Activated naive CD8-positive, alpha-beta T cell treated with anti-CD3 and anti-CD28 coated beads for 36 hours (primary cell): ENCODE data around the gene EXO1. TPM values are rescaled to one million over a fixed set of nuclear protein-coding genes. Genes with fewer than 3 reads are reported as not detected.

Source experiments
- DNase-seq: peaks from one replicate; pipeline ENCODE4 v3.0.0; 2021
- H3K27ac Mint-ChIP-seq: one replicate; pipeline ENCODE4 v1.8.0; 2022; ENCODE audit warnings: mild to moderate bottlenecking, moderate library complexity, mixed read lengths
- H3K27me3 Mint-ChIP-seq: one replicate; pipeline ENCODE4 v1.8.0; 2022; ENCODE audit warnings: mild to moderate bottlenecking, mixed read lengths
- H3K36me3 Mint-ChIP-seq: one replicate; pipeline ENCODE4 v1.8.0; 2021; ENCODE audit warnings: mild to moderate bottlenecking, mixed read lengths
- H3K4me1 Mint-ChIP-seq: one replicate; pipeline ENCODE4 v1.8.0; 2021; ENCODE audit warnings: mixed read lengths
- H3K4me3 Mint-ChIP-seq: one replicate; pipeline ENCODE4 v1.8.0; 2022; ENCODE audit warnings: mild to moderate bottlenecking, moderate library complexity, mixed read lengths
- H3K9me3 Mint-ChIP-seq: one replicate; pipeline ENCODE4 v1.8.0; 2022; ENCODE audit warnings: mixed read lengths
- total RNA-seq, 2 experiments: library from RNA; stranded (reverse); gene quantifications; one replicate each; pipeline ENCODE4 v1.2.3, GENCODE V29; 2021

The EXO1 gene
- total RNA-seq, 2 experiments from 2014 or later = 91.8 to 94.8 TPM

DNA sequence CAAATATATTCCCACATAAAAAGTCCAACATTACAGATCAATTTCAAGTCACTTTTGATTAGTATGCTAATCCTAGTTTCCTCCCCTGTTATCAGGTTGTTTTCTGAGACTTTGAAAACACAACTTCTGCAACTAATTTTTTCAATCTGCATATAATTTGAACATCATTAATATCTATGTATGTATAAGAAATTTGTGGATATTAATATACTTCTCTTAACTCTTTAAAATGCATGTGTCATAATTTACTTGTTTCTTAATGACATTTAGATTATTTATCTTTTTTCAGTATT, 48.6 kb downstream of the EXO1 start:
- Mint-ChIP-seq H3K4me3 (no peak overlapping the region), H3K36me3 (peaks cover 9% of the 10 kb centered on the region), H3K9me3 (no peaks in the 10 kb centered on the region), H3K27ac (no peak overlapping the region), H3K27me3 (no peaks in the 10 kb centered on the region), H3K4me1 (no peaks in the 10 kb centered on the region)
- DNase-seq = no peak

DNA sequence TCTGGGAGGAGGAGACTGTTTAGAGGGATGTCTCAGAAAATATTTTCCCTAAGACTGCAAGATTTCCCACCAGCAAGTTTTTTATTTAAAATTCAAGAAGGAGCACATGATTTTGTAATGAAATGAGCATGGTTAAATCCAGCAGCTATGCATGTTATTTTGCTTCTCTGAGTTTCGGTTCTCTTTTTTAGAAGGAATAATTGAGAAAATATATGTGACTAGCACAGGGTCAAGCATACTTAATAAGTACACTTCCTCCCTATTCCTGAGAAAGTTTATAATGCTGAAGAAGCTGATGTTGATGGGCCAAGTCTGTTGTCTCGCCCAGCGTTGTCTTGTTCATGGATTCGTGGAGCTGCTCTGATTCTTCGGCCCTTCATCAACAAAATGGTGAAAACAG, 51.2 kb downstream of the EXO1 start:
- Mint-ChIP-seq H3K27ac (no peak overlapping the region), H3K9me3 (no peaks in the 10 kb centered on the region), H3K4me1 (no peaks in the 10 kb centered on the region), H3K36me3 (peaks cover 6% of the 10 kb centered on the region), H3K4me3 (no peak overlapping the region), H3K27me3 (no peaks in the 10 kb centered on the region)
- no peak for DNase-seq

DNA sequence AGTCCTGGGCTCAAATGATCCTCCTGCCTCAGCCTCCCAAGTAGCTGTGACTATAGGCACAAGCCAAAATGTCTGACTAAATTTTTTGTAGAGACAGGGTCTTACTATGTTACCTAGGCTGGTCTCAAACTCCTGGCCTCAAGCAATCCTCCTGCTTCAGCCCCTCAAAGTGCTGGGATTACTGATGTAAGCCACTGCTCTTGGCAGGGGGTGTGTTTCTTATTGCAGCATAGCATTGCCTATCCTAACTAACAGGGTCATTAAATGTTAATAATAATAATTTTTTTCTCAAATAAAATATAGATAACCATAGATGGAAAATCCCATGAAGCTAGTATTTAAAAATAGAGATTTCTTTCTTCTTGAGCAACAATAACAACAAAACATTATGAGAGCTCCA, 52.4 kb downstream of the EXO1 start:
- H3K4me1 Mint-ChIP-seq = no peaks in the 10 kb centered on the region
- no peaks in the 10 kb centered on the region for H3K27me3 Mint-ChIP-seq
- H3K27ac Mint-ChIP-seq = no peak overlapping the region
- H3K9me3 Mint-ChIP-seq = no peaks in the 10 kb centered on the region
- DNase-seq = no peak
- H3K36me3 Mint-ChIP-seq = peaks cover 6% of the 10 kb centered on the region
- H3K4me3 Mint-ChIP-seq = no peak overlapping the region

DNA sequence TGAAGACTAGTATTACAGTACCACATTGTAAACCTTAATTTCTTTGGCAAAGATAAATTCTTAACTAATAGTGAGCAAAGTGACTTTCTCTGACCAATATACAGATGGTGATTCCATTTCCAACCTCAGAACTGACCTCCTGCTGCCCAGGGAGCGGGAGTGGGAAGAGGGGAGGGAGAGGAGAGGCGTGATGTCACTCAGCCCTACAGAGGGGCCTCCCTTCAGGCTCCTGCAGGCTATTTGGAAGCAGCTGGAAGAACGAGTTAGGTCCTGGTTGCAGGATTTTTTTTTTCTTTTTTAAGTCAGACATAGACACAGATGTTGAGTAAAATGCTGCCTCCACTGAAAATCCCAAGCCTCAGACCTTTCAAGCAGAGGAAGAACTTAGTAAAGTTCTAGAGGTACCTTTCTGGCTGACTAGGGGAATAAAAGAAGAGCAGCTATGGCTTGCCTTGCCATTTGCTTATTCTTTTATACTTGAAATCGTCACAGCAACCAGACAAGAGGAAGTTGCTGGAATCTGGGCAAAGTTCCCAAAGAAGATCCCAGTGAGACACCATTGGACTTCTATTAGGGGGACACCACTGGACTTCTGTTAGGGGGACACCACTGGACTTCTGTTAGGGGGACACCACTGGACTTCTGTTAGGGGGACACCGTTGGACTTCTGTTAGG, 54.5 kb downstream of the EXO1 start:
- no peak overlapping the region for H3K4me3 Mint-ChIP-seq
- no peaks in the 10 kb centered on the region for H3K27me3 Mint-ChIP-seq
- no peak for DNase-seq
- no peaks in the 10 kb centered on the region for H3K9me3 Mint-ChIP-seq
- H3K36me3 Mint-ChIP-seq = peaks cover 6% of the 10 kb centered on the region
- H3K4me1 Mint-ChIP-seq = no peaks in the 10 kb centered on the region
- H3K27ac Mint-ChIP-seq = no peak overlapping the region

DNA sequence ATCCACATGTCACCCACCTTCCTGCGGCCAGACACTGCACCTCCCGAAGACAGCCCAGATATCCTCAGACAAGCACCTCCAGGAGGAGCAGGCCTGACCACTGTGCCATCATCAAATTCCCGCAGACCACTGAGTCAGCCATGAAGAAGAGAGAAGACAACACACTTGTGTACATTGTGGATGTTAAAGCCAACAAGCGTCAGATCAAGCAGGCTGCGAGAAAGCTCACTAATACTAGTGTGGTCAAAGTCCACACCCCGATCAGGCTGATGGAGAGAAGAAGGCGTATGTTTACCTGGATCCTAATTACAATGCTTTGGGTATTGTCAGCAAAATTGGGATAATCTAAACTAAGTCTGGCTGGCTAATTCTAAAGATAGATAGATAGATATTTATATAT, 68.2 kb downstream of the EXO1 start:
- Mint-ChIP-seq H3K27ac (no peak overlapping the region), H3K36me3 (no peaks in the 10 kb centered on the region), H3K27me3 (no peaks in the 10 kb centered on the region), H3K9me3 (no peaks in the 10 kb centered on the region), H3K4me1 (no peaks in the 10 kb centered on the region), H3K4me3 (no peak overlapping the region)
- no peak for DNase-seq

DNA sequence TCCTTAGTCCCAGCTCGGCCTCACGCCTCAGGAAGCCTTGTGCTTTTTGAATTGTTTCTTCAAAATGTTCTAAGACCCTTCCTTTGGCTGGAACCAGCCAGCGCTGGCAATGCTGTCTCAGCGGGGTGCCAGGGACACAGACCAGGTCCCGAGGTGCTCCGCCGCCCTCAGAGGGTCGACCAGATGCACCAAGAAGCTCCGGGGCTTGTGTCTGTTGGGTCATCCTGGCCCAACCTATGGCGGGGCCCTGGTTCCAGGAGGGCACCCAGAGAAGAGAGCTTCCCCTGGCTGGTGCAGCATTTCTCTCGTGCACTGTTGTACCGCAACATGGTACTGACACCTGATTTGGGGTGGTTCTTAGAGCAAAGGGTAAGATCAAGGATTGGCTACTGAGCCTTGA, 69.5 kb downstream of the EXO1 start:
- no peaks in the 10 kb centered on the region for H3K36me3 Mint-ChIP-seq

DNA sequence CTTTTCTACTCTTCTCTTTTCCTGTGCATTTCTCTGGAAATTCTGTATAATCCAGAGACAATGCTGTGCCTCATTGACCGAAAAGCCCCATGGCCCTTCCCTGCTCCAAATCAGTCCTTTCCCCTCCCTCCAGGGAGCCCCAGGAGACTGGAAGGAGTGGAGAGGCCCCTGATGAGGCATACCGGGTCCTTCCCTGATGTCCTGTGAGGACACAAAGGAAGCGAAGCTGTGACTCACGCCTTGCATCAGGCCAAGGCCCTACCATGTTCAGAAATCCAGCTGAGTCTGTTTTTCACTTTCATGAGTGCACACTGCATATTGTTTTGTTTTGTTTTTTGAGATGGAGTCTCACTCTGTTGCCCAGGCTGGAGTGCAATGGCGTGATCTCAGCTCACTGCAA, 70.9 kb downstream of the EXO1 start:
- no peaks in the 10 kb centered on the region for H3K27me3 Mint-ChIP-seq
- no peaks in the 10 kb centered on the region for H3K4me1 Mint-ChIP-seq
- H3K36me3 Mint-ChIP-seq = no peaks in the 10 kb centered on the region
- no peak for DNase-seq
- H3K27ac Mint-ChIP-seq = no peak overlapping the region
- H3K4me3 Mint-ChIP-seq = no peak overlapping the region
- no peaks in the 10 kb centered on the region for H3K9me3 Mint-ChIP-seq

More for the DNA sequence above, 69.5 kb downstream of the EXO1 start:
- Mint-ChIP-seq H3K9me3 (no peaks in the 10 kb centered on the region), H3K27me3 (no peaks in the 10 kb centered on the region), H3K4me3 (no peak overlapping the region), H3K4me1 (no peaks in the 10 kb centered on the region), H3K27ac (no peak overlapping the region)
- no peak for DNase-seq

DNA sequence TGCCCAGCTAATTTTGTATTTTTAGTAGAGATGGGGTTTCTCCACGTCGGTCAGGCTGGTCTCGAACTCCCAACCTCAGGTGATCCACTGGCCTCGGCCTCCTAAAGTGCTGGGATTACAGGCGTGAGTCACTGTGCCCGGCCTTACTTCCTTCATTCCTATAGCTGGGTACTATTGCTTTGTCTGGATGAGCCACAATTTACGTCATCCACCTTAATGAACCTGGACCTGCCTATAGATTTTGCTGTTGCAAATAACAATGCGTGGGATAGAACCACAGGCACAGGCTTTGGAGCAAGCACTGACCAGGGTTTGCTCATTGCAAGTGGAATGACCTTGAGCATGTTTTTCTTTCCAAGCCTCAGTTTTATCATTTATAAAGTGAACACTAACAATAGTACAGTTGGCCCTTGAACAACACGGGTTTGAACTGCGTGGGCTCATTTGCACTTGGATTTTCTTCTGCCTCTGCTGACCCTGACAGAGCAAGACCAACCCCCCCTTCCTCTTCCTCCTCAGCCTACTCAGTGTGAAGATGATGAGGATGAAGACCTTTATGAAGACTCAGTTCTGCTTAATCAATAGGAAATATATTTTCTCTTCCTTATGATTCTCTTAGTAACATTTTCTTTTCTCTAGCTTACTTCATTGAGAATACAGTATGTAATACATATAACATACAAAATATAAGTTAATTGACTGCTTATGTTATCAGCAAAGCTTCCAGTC, 76.2 kb downstream of the EXO1 start:
- no peaks in the 10 kb centered on the region for H3K9me3 Mint-ChIP-seq
- H3K27ac Mint-ChIP-seq = no peak overlapping the region
- H3K27me3 Mint-ChIP-seq = peaks cover 7% of the 10 kb centered on the region
- H3K36me3 Mint-ChIP-seq = no peaks in the 10 kb centered on the region
- H3K4me3 Mint-ChIP-seq = no peak overlapping the region
- H3K4me1 Mint-ChIP-seq = no peaks in the 10 kb centered on the region
- DNase-seq = no peak

DNA sequence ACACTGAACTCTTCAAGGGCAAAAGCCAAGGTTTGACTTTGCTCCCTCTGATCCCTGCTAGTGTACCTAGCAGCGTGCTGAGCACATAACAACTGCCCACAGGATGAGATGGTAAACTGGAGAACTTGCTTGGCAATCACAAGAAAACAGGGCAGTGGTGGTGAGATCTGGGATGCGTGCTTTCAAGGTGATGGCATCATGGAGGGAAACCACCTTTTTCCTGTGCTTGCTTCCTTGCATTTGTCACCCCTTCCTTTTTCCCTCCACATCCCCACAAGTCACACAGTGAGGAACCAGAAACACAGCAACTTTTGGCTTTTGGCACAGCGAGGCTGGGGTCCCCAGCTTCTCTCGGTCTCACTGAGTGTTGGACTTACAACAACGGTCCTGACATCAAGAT, 78.1 kb downstream of the EXO1 start:
- Mint-ChIP-seq H3K27ac (no peak overlapping the region), H3K36me3 (no peaks in the 10 kb centered on the region), H3K27me3 (peaks cover 7% of the 10 kb centered on the region), H3K4me3 (no peak overlapping the region), H3K4me1 (no peaks in the 10 kb centered on the region), H3K9me3 (no peaks in the 10 kb centered on the region)
- no peak for DNase-seq

DNA sequence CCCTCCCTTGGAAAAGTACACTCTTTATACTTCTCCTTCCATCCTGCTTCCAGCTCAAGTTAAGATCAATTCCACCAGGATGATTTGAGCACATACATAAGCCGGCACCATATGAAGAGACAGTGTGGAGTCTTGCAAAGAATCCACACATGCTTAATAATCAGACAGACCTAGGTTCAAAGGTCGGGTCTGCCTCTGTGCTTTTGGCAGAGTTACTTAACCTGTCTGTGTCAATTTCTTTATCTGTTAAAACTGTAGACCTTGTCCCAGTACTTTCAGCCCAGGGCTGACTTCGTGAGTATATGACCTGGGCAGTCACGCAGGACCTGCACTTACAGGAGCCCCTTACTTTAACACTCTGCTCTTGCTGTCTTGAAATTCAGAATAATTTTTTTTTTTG, 79.3 kb downstream of the EXO1 start:
- H3K27ac Mint-ChIP-seq = no peak overlapping the region
- no peaks in the 10 kb centered on the region for H3K36me3 Mint-ChIP-seq
- H3K27me3 Mint-ChIP-seq = peaks cover 7% of the 10 kb centered on the region
- no peak overlapping the region for H3K4me3 Mint-ChIP-seq
- no peak for DNase-seq
- H3K4me1 Mint-ChIP-seq = no peaks in the 10 kb centered on the region
- H3K9me3 Mint-ChIP-seq = no peaks in the 10 kb centered on the region

DNA sequence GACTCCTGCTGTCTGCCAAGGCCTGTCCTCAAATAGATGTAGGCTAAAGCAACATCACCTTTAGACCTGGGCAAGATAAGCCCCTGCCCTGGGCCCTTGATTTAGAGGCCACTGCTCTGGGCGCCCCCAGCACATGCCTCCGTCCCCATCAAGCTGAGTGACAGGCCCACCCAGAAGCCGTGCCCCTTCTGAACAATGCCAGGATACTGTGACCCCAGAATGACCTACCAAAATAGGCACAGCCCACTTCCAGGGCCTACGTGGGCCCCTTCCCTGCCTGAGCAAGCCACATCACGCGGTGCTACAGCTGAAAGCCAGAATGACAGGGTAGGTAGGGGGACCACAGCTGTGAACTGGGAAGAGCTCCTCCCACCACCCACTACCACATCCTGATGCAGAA, 84.8 kb downstream of the EXO1 start:
- no peaks in the 10 kb centered on the region for H3K36me3 Mint-ChIP-seq
- peaks cover 10% of the 10 kb centered on the region for H3K27me3 Mint-ChIP-seq
- no peak overlapping the region for H3K27ac Mint-ChIP-seq
- H3K9me3 Mint-ChIP-seq = no peaks in the 10 kb centered on the region
- H3K4me1 Mint-ChIP-seq = no peaks in the 10 kb centered on the region
- H3K4me3 Mint-ChIP-seq = no peak overlapping the region
- DNase-seq = no peak

DNA sequence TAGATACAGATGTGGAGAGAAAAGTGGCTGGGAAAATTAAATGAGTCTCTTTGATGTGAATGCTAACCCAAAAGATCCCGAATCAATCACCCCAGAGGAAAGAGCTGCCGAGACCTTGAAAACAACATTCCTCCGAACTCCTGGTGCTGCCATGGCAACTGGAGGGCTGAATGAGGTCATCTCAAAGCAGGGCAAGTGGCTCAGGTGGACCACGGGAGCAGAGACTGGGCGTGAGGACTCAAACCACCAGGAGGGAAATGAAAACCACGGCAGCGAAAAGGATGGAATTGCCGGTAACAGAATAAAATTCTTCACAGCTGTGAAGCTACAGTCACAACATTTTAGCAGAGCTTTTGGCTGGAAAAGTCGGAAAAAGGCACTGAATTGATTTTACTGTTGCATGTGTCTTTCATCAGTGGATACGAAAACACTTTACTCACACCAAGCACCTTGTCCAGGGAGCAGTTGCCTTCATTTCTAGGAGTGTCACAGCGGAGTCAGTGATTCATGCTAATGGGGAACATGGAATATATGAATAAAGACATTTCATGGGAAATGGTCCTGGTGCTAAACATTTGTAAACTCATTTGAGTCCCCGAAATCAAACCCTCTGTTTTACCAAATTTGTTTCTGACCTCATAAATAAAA, 86.3 kb downstream of the EXO1 start:
- no peak for DNase-seq
- Mint-ChIP-seq H3K27ac (no peak overlapping the region), H3K4me1 (no peaks in the 10 kb centered on the region), H3K9me3 (peaks cover 6% of the 10 kb centered on the region), H3K4me3 (no peak overlapping the region), H3K27me3 (peaks cover 10% of the 10 kb centered on the region), H3K36me3 (no peaks in the 10 kb centered on the region)

DNA sequence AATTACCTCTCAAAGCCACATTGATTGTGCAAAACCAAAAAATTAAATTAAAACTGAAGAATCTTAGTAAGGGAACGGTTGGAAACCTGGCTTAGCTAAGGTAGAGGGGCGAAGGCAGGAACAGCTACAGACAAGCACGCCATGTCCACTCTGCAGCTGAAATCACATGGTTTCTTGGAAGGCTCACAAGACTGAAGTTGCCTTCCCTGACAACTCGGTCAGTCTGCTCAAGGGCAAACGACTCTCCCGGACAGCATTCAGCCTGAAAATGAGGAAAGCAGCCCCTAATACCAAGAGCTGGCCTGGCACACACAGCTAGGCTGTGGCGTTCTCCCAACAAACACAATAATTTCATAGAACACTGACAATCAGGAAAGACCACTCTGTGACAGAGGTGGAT, 86.9 kb downstream of the EXO1 start:
- H3K9me3 Mint-ChIP-seq = peaks cover 6% of the 10 kb centered on the region
- no peaks in the 10 kb centered on the region for H3K36me3 Mint-ChIP-seq
- H3K4me3 Mint-ChIP-seq = no peak overlapping the region
- no peak overlapping the region for H3K27ac Mint-ChIP-seq
- no peaks in the 10 kb centered on the region for H3K4me1 Mint-ChIP-seq
- peaks cover 10% of the 10 kb centered on the region for H3K27me3 Mint-ChIP-seq
- no peak for DNase-seq
